Right lobe of liver (tissue), 6 donors: Measurements from ENCODE around the gene MXRA5. TPM values are rescaled to one million over a fixed set of nuclear protein-coding genes. Genes with fewer than 3 reads are reported as not detected.
"Not testable (repeated sequence)": the region's sequence is repeated elsewhere in the genome, so short reads cannot be mapped to it uniquely, and the experiment has no call there.

Experiments used
- ATAC-seq, 4 donors: fragments of 200-7000 bp; cut with Tn5 transposase; one replicate each; pipeline ENCODE4 v1.9.1; 2020; ENCODE audit warnings: mild to moderate bottlenecking in 4 of 4, moderate library complexity in 4 of 4
- DNase-seq, 3 donors: peaks; one replicate each; pipeline ENCODE4 v3.0.0-alpha.2; 2020
- H3K27ac ChIP-seq, 3 donors: fragments of 200-600 bp; one replicate each; pipeline ENCODE4 v1.8.0; 2022
- H3K27me3 ChIP-seq, 2 donors: fragments of 200-600 bp; one replicate each; pipeline ENCODE4 v1.8.0; 2022
- H3K36me3 ChIP-seq, 4 donors: fragments of 200-600 bp; sonication (generic) in 1 of 4; one replicate each; pipeline versions ENCODE4 v1.5.1 to v1.8.0; 2017 to 2022; ENCODE audit warnings: control low read depth in 1 of 4
- H3K4me1 ChIP-seq, 4 donors: fragments of 200-600 bp; sonication (generic) in 1 of 4; one replicate each; pipeline versions ENCODE4 v1.5.1 to v1.8.0; 2017 to 2022; ENCODE audit warnings: control low read depth in 1 of 4
- H3K4me3 ChIP-seq, 3 donors: fragments of 200-600 bp; one replicate each; pipeline ENCODE4 v1.8.0; 2022
- H3K9me3 ChIP-seq, 4 donors: fragments of 200-600 bp; sonication (generic) in 1 of 4; one replicate each; pipeline versions ENCODE4 v1.5.1 to v1.8.0; 2017 to 2022; ENCODE audit warnings: control low read depth in 1 of 4
- POLR2A ChIP-seq: fragments of 450-650 bp; IDR thresholded peaks from one replicate; pipeline ENCODE4 v1.6.1; 2017; ENCODE audit warnings: antibody characterized with exemption, mild to moderate bottlenecking
- WGBS: methylation state at CpG from one replicate; pipeline ENCODE4 v1.1.6; 2018; ENCODE audit warnings: low coverage, low lambda C conversion rate; ENCODE audit not compliant: insufficient coverage; ENCODE audit errors: missing lambda C conversion rate; 5-methylcytosine and 5-hydroxymethylcytosine counted together
- intact Hi-C, 2 donors: fragments of 100-400 bp; cut with DNase I; formaldehyde crosslinking; loops; one replicate each; pipeline versions ENCODE4 v1.11.2 to v1.14.1; 2022
- total RNA-seq, 6 experiments: library from RNA; depleted of rRNA in 2 of 6; stranded (reverse); fragments of >200 nt in 2 of 6; fragmentation: NEBNext Ultra II Directional in 3 of 6; extraction: Animal tissue kit (Norgen Biotek cat#: 25700) in 3 of 6; gene quantifications; one replicate each; pipeline versions ENCODE4 v1.1.0 to v1.2.4, GENCODE V29; 2016 to 2023
- TF ChIP-seq, protein P1 (sequence below), 4 donors: fragments of 200-600 bp in 3 of 4; fragments of 450-650 bp in 1 of 4; IDR thresholded peaks; one replicate each; pipeline versions ENCODE4 v1.5.1 to v1.8.0; 2016 to 2022; ENCODE audit warnings: antibody characterized with exemption in 4 of 4, mild to moderate bottlenecking in 2 of 4
- donor health status: DM: no; HTN: yes; CAD: no.
- donor health status: DM: no; HTN: no; CAD: no.
- donor health status: DM: no; HTN: no; CAD: no.
- donor health status: DM: no; HTN: yes; CAD: no.
- donor health status: DM: no; HTN: yes; CAD: no.

MXRA5 gene
- total RNA-seq, 6 experiments from 2014 or later: 0.70 to 6.1 (median 2.0) TPM

GRCh38 chrX:3345281-3346191 lies 916 bp downstream of the MXRA5 start:
- ATAC-seq (peak; percentile 88 to 95 (median 92)), DNase-seq (peak; percentile 54 to 74 (median 56))
- TF ChIP-seq POLR2A: no peak
- TF ChIP-seq, protein P1, sequence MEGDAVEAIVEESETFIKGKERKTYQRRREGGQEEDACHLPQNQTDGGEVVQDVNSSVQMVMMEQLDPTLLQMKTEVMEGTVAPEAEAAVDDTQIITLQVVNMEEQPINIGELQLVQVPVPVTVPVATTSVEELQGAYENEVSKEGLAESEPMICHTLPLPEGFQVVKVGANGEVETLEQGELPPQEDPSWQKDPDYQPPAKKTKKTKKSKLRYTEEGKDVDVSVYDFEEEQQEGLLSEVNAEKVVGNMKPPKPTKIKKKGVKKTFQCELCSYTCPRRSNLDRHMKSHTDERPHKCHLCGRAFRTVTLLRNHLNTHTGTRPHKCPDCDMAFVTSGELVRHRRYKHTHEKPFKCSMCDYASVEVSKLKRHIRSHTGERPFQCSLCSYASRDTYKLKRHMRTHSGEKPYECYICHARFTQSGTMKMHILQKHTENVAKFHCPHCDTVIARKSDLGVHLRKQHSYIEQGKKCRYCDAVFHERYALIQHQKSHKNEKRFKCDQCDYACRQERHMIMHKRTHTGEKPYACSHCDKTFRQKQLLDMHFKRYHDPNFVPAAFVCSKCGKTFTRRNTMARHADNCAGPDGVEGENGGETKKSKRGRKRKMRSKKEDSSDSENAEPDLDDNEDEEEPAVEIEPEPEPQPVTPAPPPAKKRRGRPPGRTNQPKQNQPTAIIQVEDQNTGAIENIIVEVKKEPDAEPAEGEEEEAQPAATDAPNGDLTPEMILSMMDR (IDR thresholded peaks at IDR 0.05): no peak
- Histone ChIP-seq H3K27me3 (peaks cover 0 to 7% of the 10 kb centered on the region in 2 donors), H3K36me3 (no peaks in the 10 kb centered on the region), H3K4me3 (peak overlapping the region in 2 of 3 donors; percentile 23 to 40), H3K9me3 (no peaks in the 10 kb centered on the region), H3K27ac (peak overlapping the region in 1 of 3 donors; percentile 29), H3K4me1 (peaks cover 0 to 9% (median 0%) of the 10 kb centered on the region in 4 donors)
- 4% methylated on average over 46 of the region's 68 CpGs for WGBS
- intact Hi-C loops: no loop called here

DNA sequence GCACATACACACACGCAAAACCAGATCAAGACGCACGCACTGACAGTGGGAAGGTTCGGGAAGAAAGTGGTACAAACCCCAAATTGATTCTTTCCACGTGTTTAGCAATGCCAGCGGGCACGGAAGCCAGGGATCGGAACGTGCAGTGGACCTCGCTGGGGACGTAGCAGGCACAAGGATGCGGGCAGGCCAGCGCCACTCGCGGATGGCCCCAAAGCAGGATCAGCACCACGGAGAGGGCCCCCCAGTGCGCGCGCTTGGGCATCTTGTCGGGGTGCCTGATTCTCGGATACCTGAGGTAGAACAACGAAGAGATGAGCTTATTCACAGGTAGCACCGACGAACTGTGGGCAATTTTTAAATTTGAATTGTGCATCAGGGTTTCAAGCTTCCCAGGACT lies 2.9 kb downstream of the MXRA5 start:
- not testable (repeated sequence) for DNase-seq

GRCh38 chrX:3340016-3340415 lies 6.4 kb downstream of the MXRA5 start:
- intact Hi-C loops: no loop called here
- WGBS: 33% methylated on average over 1 of the region's 1 CpG
- no peak for ATAC-seq
- TF ChIP-seq, protein P1 (IDR thresholded peaks at IDR 0.05): no peak
- no peak for TF ChIP-seq POLR2A
- H3K4me1 ChIP-seq: peaks cover 0 to 2% (median 0%) of the 10 kb centered on the region in 4 donors
- H3K27ac ChIP-seq: no peak overlapping the region
- H3K27me3 ChIP-seq: peaks cover 0 to 1% of the 10 kb centered on the region in 2 donors
- H3K9me3 ChIP-seq: no peaks in the 10 kb centered on the region
- H3K4me3 ChIP-seq: no peak overlapping the region
- no peaks in the 10 kb centered on the region for H3K36me3 ChIP-seq
- DNase-seq: no peak

More for the DNA sequence above, 2.9 kb downstream of the MXRA5 start:
- ATAC-seq, H3K27ac ChIP-seq, H3K9me3 ChIP-seq, H3K4me3 ChIP-seq, H3K4me1 ChIP-seq, intact Hi-C loops, H3K27me3 ChIP-seq, H3K36me3 ChIP-seq: not testable (repeated sequence)
- 15% methylated on average over 16 of the region's 24 CpGs for WGBS

GRCh38 chrX:3326681-3327080 lies 19.8 kb downstream of the MXRA5 start:
- DNase-seq (no peak), ATAC-seq (no peak)
- Histone ChIP-seq H3K4me3 (no peak overlapping the region), H3K27me3 (no peaks in the 10 kb centered on the region), H3K36me3 (no peaks in the 10 kb centered on the region), H3K4me1 (no peaks in the 10 kb centered on the region), H3K27ac (no peak overlapping the region), H3K9me3 (no peaks in the 10 kb centered on the region)
- intact Hi-C loops: no loop called here
- TF ChIP-seq POLR2A: no peak
- TF ChIP-seq, protein P1 (IDR thresholded peaks at IDR 0.05): no peak
- 49% methylated on average over 7 of the region's 7 CpGs for WGBS

DNA sequence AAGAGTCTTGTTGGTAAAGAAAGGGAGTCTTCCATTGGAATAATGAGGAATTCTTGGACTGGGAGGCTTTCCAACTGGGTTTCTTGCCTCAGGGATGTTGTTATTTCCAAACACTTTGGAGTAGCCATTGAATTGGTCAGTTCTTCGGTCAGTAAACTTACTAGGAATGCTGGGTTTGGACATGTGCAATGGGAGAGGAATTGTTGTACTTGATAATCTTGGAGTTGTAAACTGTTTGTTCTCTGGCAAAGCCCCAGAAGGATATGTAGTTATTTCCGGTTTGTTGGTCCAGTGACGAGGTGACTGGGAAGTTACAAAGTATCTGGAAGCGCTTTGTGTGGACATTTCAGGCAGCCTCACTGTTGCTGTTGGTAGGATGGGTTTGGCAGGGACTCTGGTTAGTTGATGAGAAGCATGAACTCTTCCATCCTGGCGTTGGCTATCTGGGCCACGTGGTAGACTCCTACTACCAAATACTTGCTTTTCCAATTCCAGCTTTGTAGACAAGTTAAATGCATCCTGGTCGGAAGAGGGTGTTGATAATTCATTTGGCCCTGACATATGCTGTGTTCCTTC lies 25.9 kb downstream of the MXRA5 start:
- no peak for DNase-seq
- Histone ChIP-seq H3K9me3 (no peaks in the 10 kb centered on the region), H3K4me3 (no peak overlapping the region), H3K4me1 (no peaks in the 10 kb centered on the region), H3K36me3 (no peaks in the 10 kb centered on the region), H3K27ac (no peak overlapping the region), H3K27me3 (no peaks in the 10 kb centered on the region)
- ATAC-seq: peak in 2 of 4 donors; percentile 32 to 55
- TF ChIP-seq, protein P1 (IDR thresholded peaks at IDR 0.05): no peak
- TF ChIP-seq POLR2A: no peak
- 35% methylated on average over 7 of the region's 7 CpGs for WGBS
- intact Hi-C loops: no loop called here
